NT2/D1 (cell line): ENCODE measurements around the gene ERGIC1.

Experiments used
- DNase-seq: peaks from one replicate; pipeline ENCODE4 v3.0.0-alpha.2; 2011; ENCODE audit warnings: low read depth, low spot score
- H3K27me3 ChIP-seq: 2 replicates; pipeline ENCODE4 v1.6.0; 2011; ENCODE audit warnings: mild to moderate bottlenecking; ENCODE audit not compliant: insufficient read length, insufficient read depth
- H3K36me3 ChIP-seq: 2 replicates; pipeline ENCODE4 v1.6.1; 2011; ENCODE audit warnings: mild to moderate bottlenecking, low read length, mixed read lengths; ENCODE audit not compliant: insufficient read depth, insufficient read length
- H3K4me1 ChIP-seq: 2 replicates; pipeline ENCODE4 v1.5.1; 2011; ENCODE audit not compliant: insufficient read depth, insufficient read length
- H3K4me3 ChIP-seq: 2 replicates; pipeline ENCODE4 v1.5.1; 2011; ENCODE audit warnings: low read depth; ENCODE audit not compliant: insufficient read length
- H3K9ac ChIP-seq: 2 replicates; pipeline ENCODE4 v1.6.0; 2011; ENCODE audit warnings: low read depth; ENCODE audit not compliant: insufficient read length
- H3K9me3 ChIP-seq: 2 replicates; pipeline ENCODE4 v1.5.1; 2011; ENCODE audit warnings: mild to moderate bottlenecking, low read length; ENCODE audit not compliant: insufficient read depth
- SUZ12 ChIP-seq: IDR thresholded peaks from 2 replicates; pipeline ENCODE4 v1.6.1; 2011; ENCODE audit not compliant: insufficient read length, insufficient read depth; ENCODE audit errors: extremely low read depth
- YY1 ChIP-seq: IDR thresholded peaks from 2 replicates; pipeline ENCODE4 v1.6.1; 2011; ENCODE audit not compliant: insufficient read length, insufficient read depth
- ZNF274 ChIP-seq: IDR thresholded peaks from 2 replicates; pipeline ENCODE4 v1.6.1; 2011; ENCODE audit warnings: mild to moderate bottlenecking, low read depth, low read length

Gene ERGIC1

DNA sequence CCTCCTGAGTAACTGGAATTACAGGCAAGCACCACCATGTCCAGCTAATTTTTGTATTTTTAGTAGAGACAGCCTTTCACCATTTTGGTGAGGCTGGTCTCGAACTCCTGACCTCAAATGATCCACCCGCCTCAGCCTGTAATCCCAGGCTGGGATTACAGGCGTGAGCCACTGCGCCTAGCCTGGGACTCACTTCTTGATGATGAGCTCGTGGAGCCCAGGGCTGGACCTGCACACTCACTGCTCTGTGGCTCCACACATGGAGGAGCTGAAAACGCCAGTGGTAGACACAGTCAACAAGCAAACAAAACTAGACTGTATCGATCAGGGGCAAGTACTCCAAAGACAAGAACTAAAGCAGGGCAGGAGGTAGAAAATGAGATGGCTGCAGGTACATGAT, 65.4 kb downstream of the ERGIC1 start:
- no peak for TF ChIP-seq SUZ12
- no peak for TF ChIP-seq ZNF274
- TF ChIP-seq YY1: no peak
- no peak for DNase-seq
- H3K4me1 ChIP-seq: peaks cover 27% of the 10 kb centered on the region
- no peak overlapping the region for H3K9ac ChIP-seq
- H3K9me3 ChIP-seq: no peaks in the 10 kb centered on the region
- no peak overlapping the region for H3K4me3 ChIP-seq
- peaks cover 33% of the 10 kb centered on the region for H3K36me3 ChIP-seq
- H3K27me3 ChIP-seq: no peaks in the 10 kb centered on the region

GRCh38 chr5:172901012-172901780, 67.1 kb downstream of the ERGIC1 start:
- Histone ChIP-seq H3K27me3 (no peaks in the 10 kb centered on the region), H3K4me1 (peaks cover 32% of the 10 kb centered on the region), H3K9me3 (no peaks in the 10 kb centered on the region), H3K36me3 (peaks cover 36% of the 10 kb centered on the region), H3K4me3 (no peak overlapping the region), H3K9ac (no peak overlapping the region)
- no peak for DNase-seq
- TF ChIP-seq YY1 (no peak), SUZ12 (no peak), ZNF274 (no peak)

GRCh38 chr5:172901788-172902496, 67.9 kb downstream of the ERGIC1 start:
- no peak overlapping the region for H3K4me3 ChIP-seq
- H3K36me3 ChIP-seq: peaks cover 30% of the 10 kb centered on the region
- no peak for DNase-seq
- H3K27me3 ChIP-seq: no peaks in the 10 kb centered on the region
- H3K4me1 ChIP-seq: peaks cover 30% of the 10 kb centered on the region
- no peak overlapping the region for H3K9ac ChIP-seq
- no peaks in the 10 kb centered on the region for H3K9me3 ChIP-seq
- no peak for TF ChIP-seq SUZ12
- TF ChIP-seq YY1: no peak
- no peak for TF ChIP-seq ZNF274

GRCh38 chr5:172902497-172903472, 68.7 kb downstream of the ERGIC1 start:
- no peak overlapping the region for H3K9ac ChIP-seq
- H3K4me3 ChIP-seq: no peak overlapping the region
- DNase-seq: no peak
- TF ChIP-seq ZNF274 (no peak), YY1 (no peak), SUZ12 (no peak)
- peaks cover 30% of the 10 kb centered on the region for H3K36me3 ChIP-seq
- H3K27me3 ChIP-seq: no peaks in the 10 kb centered on the region
- H3K9me3 ChIP-seq: no peaks in the 10 kb centered on the region
- H3K4me1 ChIP-seq: peaks cover 29% of the 10 kb centered on the region

GRCh38 chr5:172903790-172904189, 69.7 kb downstream of the ERGIC1 start:
- Histone ChIP-seq H3K9me3 (no peaks in the 10 kb centered on the region), H3K4me1 (peaks cover 24% of the 10 kb centered on the region), H3K4me3 (no peak overlapping the region), H3K9ac (no peak overlapping the region), H3K36me3 (peaks cover 23% of the 10 kb centered on the region), H3K27me3 (no peaks in the 10 kb centered on the region)
- DNase-seq: no peak
- TF ChIP-seq YY1 (no peak), ZNF274 (no peak), SUZ12 (no peak)

DNA sequence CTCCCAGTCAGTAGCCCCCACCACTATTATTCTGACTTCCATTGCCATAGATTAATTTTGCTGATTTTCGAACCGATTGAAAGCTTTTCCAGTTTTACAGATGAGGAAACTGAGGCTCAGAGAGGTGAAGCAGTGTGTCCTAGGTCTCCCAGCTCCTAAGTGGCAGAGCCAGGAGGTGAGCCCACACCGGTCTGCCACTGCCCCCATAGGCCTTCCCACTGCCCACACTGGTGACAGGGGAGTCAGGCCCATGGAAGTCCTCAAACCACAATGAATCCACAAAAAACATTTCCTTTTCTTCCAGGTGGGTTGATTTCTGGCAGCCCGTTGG, 70.2 kb downstream of the ERGIC1 start:
- H3K4me1 ChIP-seq: peaks cover 24% of the 10 kb centered on the region
- TF ChIP-seq ZNF274: no peak
- TF ChIP-seq YY1: no peak
- no peak for TF ChIP-seq SUZ12

GRCh38 chr5:172904643-172905345, 70.7 kb downstream of the ERGIC1 start:
- peak overlapping the region; percentile 32 for H3K9ac ChIP-seq
- no peaks in the 10 kb centered on the region for H3K9me3 ChIP-seq
- H3K27me3 ChIP-seq: no peaks in the 10 kb centered on the region
- no peak for DNase-seq
- no peak overlapping the region for H3K4me3 ChIP-seq
- TF ChIP-seq YY1: no peak
- no peak for TF ChIP-seq ZNF274
- no peak for TF ChIP-seq SUZ12
- H3K36me3 ChIP-seq: peaks cover 19% of the 10 kb centered on the region
- H3K4me1 ChIP-seq: peaks cover 29% of the 10 kb centered on the region

More for the DNA sequence above, 70.2 kb downstream of the ERGIC1 start:
- Histone ChIP-seq H3K4me3 (no peak overlapping the region), H3K9ac (peak overlapping the region; percentile 32), H3K9me3 (no peaks in the 10 kb centered on the region), H3K27me3 (no peaks in the 10 kb centered on the region), H3K36me3 (peaks cover 20% of the 10 kb centered on the region)
- DNase-seq: no peak
